IMR-90 (cell line): ENCODE measurements around the gene PPP6C. TPM values are rescaled to one million over a fixed set of nuclear protein-coding genes. Genes with fewer than 3 reads are reported as not detected.

Experiments used
- ATAC-seq: fragments of 200-7000 bp; cut with Tn5 transposase; 2 replicates; pipeline ENCODE4 v1.9.1; 2020; ENCODE audit warnings: low read depth, mild to moderate bottlenecking, moderate library complexity
- BruUV-seq: library from RNA; stranded (reverse); fragments of 400-500 nt; replicated peaks from 2 replicates; lab custom pipeline; 2021; lab: Mats Ljungman, UMichigan
- CTCF ChIA-PET: fragments of 300-600 bp; formaldehyde crosslinking; extraction: SDS; loops from one replicate; lab custom pipeline; 2021; ENCODE audit warnings: antibody characterized with exemption; lab: Yijun Ruan, JAX
- POLR2A ChIA-PET: fragments of 300-600 bp; sonication (Branson Sonifier 250); formaldehyde crosslinking; loops from one replicate; lab custom pipeline; 2022; ENCODE audit warnings: antibody characterized with exemption; ENCODE audit not compliant: unreplicated experiment; lab: Charles Lee
- DNase-seq: peaks from one replicate; pipeline ENCODE4 v3.0.0; 2013
- H2AFZ ChIP-seq: replicated peaks from 2 replicates; pipeline ENCODE3; 2013; ENCODE audit warnings: low read length, mild to moderate bottlenecking; ENCODE audit not compliant: poor library complexity
- H2AK5ac ChIP-seq: 2 replicates; pipeline ENCODE4 v1.6.1; 2013; ENCODE audit warnings: low read depth, low read length, inconsistent platforms
- H2AK9ac ChIP-seq: replicated peaks from 2 replicates; pipeline ENCODE3; 2013; ENCODE audit warnings: mild to moderate bottlenecking, low read depth, low read length, moderate library complexity; ENCODE audit not compliant: poor library complexity
- H2BK120ac ChIP-seq: 2 replicates; pipeline ENCODE4 v1.6.1; 2013; ENCODE audit warnings: low read depth, low read length, inconsistent platforms
- H2BK15ac ChIP-seq: 3 replicates; pipeline ENCODE4 v1.6.1; 2013; ENCODE audit warnings: low read depth, low read length, inconsistent platforms
- H2BK20ac ChIP-seq: 2 replicates; pipeline ENCODE4 v1.6.1; 2013; ENCODE audit warnings: low read depth, mild to moderate bottlenecking, inconsistent platforms, low read length, moderate library complexity
- H2BK5ac ChIP-seq: 2 replicates; pipeline ENCODE4 v1.6.1; 2013; ENCODE audit warnings: mild to moderate bottlenecking, low read depth, low read length, inconsistent platforms; ENCODE audit not compliant: poor library complexity, severe bottlenecking
- H3K14ac ChIP-seq: replicated peaks from 2 replicates; pipeline ENCODE4 v1.6.1; 2013; ENCODE audit warnings: low read depth, low read length, inconsistent platforms
- H3K18ac ChIP-seq: 2 replicates; pipeline ENCODE4 v1.6.1; 2013; ENCODE audit warnings: low read depth, low read length, control low read depth
- H3K23ac ChIP-seq: 2 replicates; pipeline ENCODE4 v1.6.1; 2013; ENCODE audit warnings: low read depth, low read length, inconsistent platforms
- H3K27ac ChIP-seq: 2 replicates; pipeline ENCODE4 v1.5.1; 2013; ENCODE audit warnings: mild to moderate bottlenecking, control low read depth, low read length; ENCODE audit not compliant: insufficient read depth
- H3K27me3 ChIP-seq: 2 replicates; pipeline ENCODE4 v1.6.1; 2013; ENCODE audit warnings: low read length; ENCODE audit not compliant: control insufficient read depth, insufficient read depth
- H3K36me3 ChIP-seq: 2 replicates; pipeline ENCODE4 v1.6.1; 2013; ENCODE audit warnings: low read length, mixed read lengths; ENCODE audit not compliant: control insufficient read depth, insufficient read depth
- H3K4ac ChIP-seq: 2 replicates; pipeline ENCODE4 v1.6.1; 2013; ENCODE audit warnings: low read depth, low read length, inconsistent platforms
- H3K4me1 ChIP-seq: 2 replicates; pipeline ENCODE4 v1.6.1; 2013; ENCODE audit warnings: low read length, mixed read lengths; ENCODE audit not compliant: control insufficient read depth, insufficient read depth
- H3K4me2 ChIP-seq: 2 replicates; pipeline ENCODE4 v1.6.1; 2013; ENCODE audit warnings: low read depth, mild to moderate bottlenecking, control low read depth, low read length, moderate library complexity
- H3K4me3 ChIP-seq: 2 replicates; pipeline ENCODE4 v1.5.1; 2013; ENCODE audit warnings: low read depth, mild to moderate bottlenecking, control low read depth, low read length, moderate library complexity; ENCODE audit not compliant: insufficient read depth
- H3K56ac ChIP-seq: 2 replicates; pipeline ENCODE4 v1.6.1; 2013; ENCODE audit warnings: low read length, inconsistent platforms; ENCODE audit not compliant: insufficient read depth; ENCODE audit errors: extremely low read depth
- H3K79me1 ChIP-seq, 2 experiments: 2 replicates each; pipeline ENCODE4 v1.6.1; 2013; ENCODE audit warnings: low read length in 2 of 2, inconsistent platforms in 1 of 2, low read depth in 1 of 2
- H3K9ac ChIP-seq: 2 replicates; pipeline ENCODE4 v1.6.1; 2013; ENCODE audit warnings: low read depth, low read length, control low read depth
- H3K9me1 ChIP-seq: 2 replicates; pipeline ENCODE4 v1.6.1; 2013; ENCODE audit warnings: low read length, inconsistent platforms; ENCODE audit not compliant: insufficient read depth
- H3K9me3 ChIP-seq: 2 replicates; pipeline ENCODE4 v1.6.1; 2013; ENCODE audit warnings: low read length; ENCODE audit not compliant: control insufficient read depth, insufficient read depth
- H4K20me1 ChIP-seq: 2 replicates; pipeline ENCODE4 v1.6.1; 2013; ENCODE audit warnings: low read length, inconsistent platforms; ENCODE audit not compliant: insufficient read depth
- H4K5ac ChIP-seq: 2 replicates; pipeline ENCODE4 v1.6.1; 2013; ENCODE audit warnings: mild to moderate bottlenecking, low read depth, low read length, control low read depth
- H4K8ac ChIP-seq, 2 experiments: 2 replicates each; pipeline ENCODE4 v1.6.1; 2013; ENCODE audit warnings: low read depth in 2 of 2, low read length in 2 of 2, control low read depth in 1 of 2, inconsistent platforms in 1 of 2
- H4K91ac ChIP-seq: 2 replicates; pipeline ENCODE4 v1.6.1; 2013; ENCODE audit warnings: low read depth, low read length, inconsistent platforms; ENCODE audit not compliant: insufficient read depth
- BHLHE40 ChIP-seq: fragments of 150-350 bp; IDR thresholded peaks from 2 replicates; pipeline ENCODE4 v1.6.1; 2016; ENCODE audit warnings: mild to moderate bottlenecking, low read depth, low read length
- CHD1 ChIP-seq: IDR thresholded peaks from 2 replicates; pipeline ENCODE4 v1.6.1; 2012; ENCODE audit warnings: low read depth, low read length, improper control_type of control experiment
- FOS ChIP-seq: fragments of 150-350 bp; IDR thresholded peaks from 2 replicates; pipeline ENCODE4 v1.6.1; 2016; ENCODE audit warnings: low read depth, low read length
- MAFK ChIP-seq: IDR thresholded peaks from 2 replicates; pipeline ENCODE4 v1.6.1; 2012; ENCODE audit warnings: low read depth, low read length, improper control_type of control experiment
- MAZ ChIP-seq: IDR thresholded peaks from 2 replicates; pipeline ENCODE4 v1.6.1; 2012; ENCODE audit warnings: low read depth, mild to moderate bottlenecking, low read length, improper control_type of control experiment, moderate library complexity, borderline replicate concordance
- MXI1 ChIP-seq: IDR thresholded peaks from 2 replicates; pipeline ENCODE4 v1.6.1; 2012; ENCODE audit warnings: low read depth, mild to moderate bottlenecking, low read length, moderate library complexity, borderline replicate concordance
- RAD21 ChIP-seq: IDR thresholded peaks from 2 replicates; pipeline ENCODE4 v1.6.1; 2012; ENCODE audit warnings: low read length, improper control_type of control experiment
- RFX5 ChIP-seq: IDR thresholded peaks from 2 replicates; pipeline ENCODE4 v1.8.0; 2012; ENCODE audit warnings: low read depth, mild to moderate bottlenecking, low read length, moderate library complexity
- USF2 ChIP-seq: fragments of 150-350 bp; IDR thresholded peaks from 2 replicates; pipeline ENCODE4 v1.6.1; 2017; ENCODE audit warnings: mild to moderate bottlenecking, antibody characterized with exemption, low read length, low read depth
- WGBS, 2 experiments: methylation state at CpG; one replicate each; pipeline versions ENCODE4 v1.1.5 to v1.1.7; 2013; ENCODE audit warnings: missing lambda C conversion rate in 2 of 2; ENCODE audit not compliant: insufficient read length in 1 of 2; ENCODE audit errors: extremely low coverage in 2 of 2; 5-methylcytosine and 5-hydroxymethylcytosine counted together
- dilution Hi-C: fragments of 300-500 bp; cut with HindIII; formaldehyde crosslinking; loops from one replicate; pipeline ENCODE4 v1.14.3; 2018; ENCODE audit warnings: low sequenced_read_pairs; ENCODE audit not compliant: unreplicated experiment
- in situ Hi-C: fragments of 300-500 bp; cut with MboI; formaldehyde crosslinking; loops from 3 replicates; pipeline ENCODE4 v1.14.3; 2019; ENCODE audit warnings: low sequenced_read_pairs, inconsistent platforms, mixed read lengths
- intact Hi-C: fragments of 100-400 bp; cut with micrococcal nuclease; formaldehyde crosslinking; loops from 2 replicates; pipeline ENCODE4 v1.10.0; 2022
- polyA plus RNA-seq, 3 experiments: library from polyadenylated mRNA; depleted of rRNA; stranded (reverse); fragments of >200 nt; gene quantifications; 2 replicates each; pipeline ENCODE4 v1.2.3, GENCODE V29; 2012; ENCODE audit warnings: low replicate concordance in 1 of 3
- total RNA-seq: library from RNA; depleted of rRNA; stranded (reverse); fragments of >200 nt; gene quantifications from 2 replicates; pipeline ENCODE4 v1.2.3, GENCODE V29; 2012

Gene PPP6C
- total and polyA plus RNA-seq, 2 of the 4 experiments (the other 2 are of a cell fraction), result 14.5 to 15.4 TPM

GRCh38 chr9:125190361-125190801 lies 778 bp upstream of the PPP6C start:
- H3K4ac ChIP-seq, result peak overlapping the region; percentile 67
- H3K4me2 ChIP-seq, result peak overlapping the region; percentile 65
- peak overlapping the region; percentile 58 for H2AK9ac ChIP-seq
- 90% methylated on average over 2 of the region's 14 CpGs; no CpG with 5 or more reads in 1 of the 2 experiments for WGBS, 2 experiments
- H3K27ac ChIP-seq, result peak overlapping the region; percentile 77
- no peaks in the 10 kb centered on the region for H3K36me3 ChIP-seq
- no peaks in the 10 kb centered on the region for H3K27me3 ChIP-seq
- dilution Hi-C loops (no loop called here), in situ Hi-C loops (no loop called here), intact Hi-C loops (no loop called here)
- H3K79me1 ChIP-seq, result peaks cover 5 to 34% of the 10 kb centered on the region in 2 experiments; a peak in 3 of 4 replicates
- H2BK5ac ChIP-seq, result peak overlapping the region; percentile 67
- peak overlapping the region; percentile 91 for H3K9ac ChIP-seq
- peak overlapping the region; percentile 91 to 97 for H4K8ac ChIP-seq
- peaks cover 25% of the 10 kb centered on the region for H4K20me1 ChIP-seq
- TF ChIP-seq MAFK (no peak), FOS (no peak), MXI1 (no peak), CHD1 (no peak), MAZ (no peak), RFX5 (no peak), USF2 (no peak), BHLHE40 (no peak), RAD21 (no peak)
- H2AK5ac ChIP-seq, result peak overlapping the region; percentile 45; the same call in 1 of the 2 replicates
- ATAC-seq, result peak; percentile 3
- peak overlapping the region; percentile 33 for H4K5ac ChIP-seq
- peaks cover 4% of the 10 kb centered on the region; the same call in 1 of the 2 replicates for H3K4me1 ChIP-seq
- H2AFZ ChIP-seq, result peak overlapping the region; percentile 88
- peak overlapping the region; percentile 63 for H3K4me3 ChIP-seq
- ChIA-PET POLR2A (no interaction called here), CTCF (no interaction called here)
- no peaks in the 10 kb centered on the region; the same call in 1 of the 2 replicates for H3K9me1 ChIP-seq
- no peak for DNase-seq
- peak overlapping the region; percentile 87 for H4K91ac ChIP-seq
- no TSS peak for BruUV-seq
- H2BK20ac ChIP-seq, result no peak overlapping the region
- H3K23ac ChIP-seq, result peak overlapping the region; percentile 64
- no peak overlapping the region for H2BK15ac ChIP-seq
- H3K56ac ChIP-seq, result peak overlapping the region; percentile 91; the same call in 1 of the 2 replicates
- H3K9me3 ChIP-seq, result no peaks in the 10 kb centered on the region
- peak overlapping the region; percentile 78 for H3K14ac ChIP-seq
- H2BK120ac ChIP-seq, result 0 out of 2 replicates have a peak overlapping the region, but pooled peaks have one; percentile 11
- no peak overlapping the region for H3K18ac ChIP-seq
